Measurements from ENCODE around the gene PTCRA. TPM values are rescaled to one million over a fixed set of nuclear protein-coding genes. Genes with fewer than 3 reads are reported as not detected.

Gene PTCRA, protein sequence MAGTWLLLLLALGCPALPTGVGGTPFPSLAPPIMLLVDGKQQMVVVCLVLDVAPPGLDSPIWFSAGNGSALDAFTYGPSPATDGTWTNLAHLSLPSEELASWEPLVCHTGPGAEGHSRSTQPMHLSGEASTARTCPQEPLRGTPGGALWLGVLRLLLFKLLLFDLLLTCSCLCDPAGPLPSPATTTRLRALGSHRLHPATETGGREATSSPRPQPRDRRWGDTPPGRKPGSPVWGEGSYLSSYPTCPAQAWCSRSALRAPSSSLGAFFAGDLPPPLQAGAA
- total RNA-seq (ENCODE audit: low replicate concordance), result not detected in 2 replicates

GRCh38 chr6:42915732-42916131, at the start of gene PTCRA:
Gene PTCRA, plus strand, starts transcription at chr6:42916053. Its CDS starts 17 bp downstream, at chr6:42916070.
- no peak for TF ChIP-seq EZH2 (IDR thresholded peaks at IDR 0.05)
- TF ChIP-seq, protein P1, sequence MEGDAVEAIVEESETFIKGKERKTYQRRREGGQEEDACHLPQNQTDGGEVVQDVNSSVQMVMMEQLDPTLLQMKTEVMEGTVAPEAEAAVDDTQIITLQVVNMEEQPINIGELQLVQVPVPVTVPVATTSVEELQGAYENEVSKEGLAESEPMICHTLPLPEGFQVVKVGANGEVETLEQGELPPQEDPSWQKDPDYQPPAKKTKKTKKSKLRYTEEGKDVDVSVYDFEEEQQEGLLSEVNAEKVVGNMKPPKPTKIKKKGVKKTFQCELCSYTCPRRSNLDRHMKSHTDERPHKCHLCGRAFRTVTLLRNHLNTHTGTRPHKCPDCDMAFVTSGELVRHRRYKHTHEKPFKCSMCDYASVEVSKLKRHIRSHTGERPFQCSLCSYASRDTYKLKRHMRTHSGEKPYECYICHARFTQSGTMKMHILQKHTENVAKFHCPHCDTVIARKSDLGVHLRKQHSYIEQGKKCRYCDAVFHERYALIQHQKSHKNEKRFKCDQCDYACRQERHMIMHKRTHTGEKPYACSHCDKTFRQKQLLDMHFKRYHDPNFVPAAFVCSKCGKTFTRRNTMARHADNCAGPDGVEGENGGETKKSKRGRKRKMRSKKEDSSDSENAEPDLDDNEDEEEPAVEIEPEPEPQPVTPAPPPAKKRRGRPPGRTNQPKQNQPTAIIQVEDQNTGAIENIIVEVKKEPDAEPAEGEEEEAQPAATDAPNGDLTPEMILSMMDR (IDR thresholded peaks at IDR 0.05), result no peak
- TF ChIP-seq EZH2phosphoT487 (IDR thresholded peaks at IDR 0.05), result no peak

GRCh38 chr6:42870145-42870936, 45.5 kb upstream of the PTCRA start:
- Histone ChIP-seq H3K36me3 (no peaks in the 10 kb centered on the region), H3F3A (ENCODE audit: low read depth) (no peaks in the 10 kb centered on the region), H3K27ac (no peak overlapping the region), H3K4me3 (no peak overlapping the region), H3K27me3 (no peaks in the 10 kb centered on the region), H2AFZ (replicated peaks) (no peak overlapping the region), H3K9ac (no peak overlapping the region), H3K4me2 (no peak overlapping the region), H3K4me1 (no peaks in the 10 kb centered on the region), H3K9me3 (ENCODE audit: low read depth) (no peaks in the 10 kb centered on the region), H3K79me2 (ENCODE audit: low read depth) (no peaks in the 10 kb centered on the region), H4K20me1 (ENCODE audit: low read depth) (no peaks in the 10 kb centered on the region)
- H3K4me3 Mint-ChIP-seq, result no peak overlapping the region
- H3K9me3 Mint-ChIP-seq, result no peaks in the 10 kb centered on the region
- no peak overlapping the region for H3K27ac Mint-ChIP-seq
- TF ChIP-seq EZH2phosphoT487 (IDR thresholded peaks at IDR 0.05) (no peak), EZH2 (IDR thresholded peaks at IDR 0.05) (no peak)
- TF ChIP-seq, protein P1 (IDR thresholded peaks at IDR 0.05), result no peak
- H3K36me3 Mint-ChIP-seq, result no peaks in the 10 kb centered on the region
- no peaks in the 10 kb centered on the region for H3K4me1 Mint-ChIP-seq
- no peak for DNase-seq (ENCODE audit: low spot score)
- peaks cover 4% of the 10 kb centered on the region for H3K27me3 Mint-ChIP-seq (ENCODE audit: insufficient read depth, low read depth)

More at GRCh38 chr6:42915732-42916131, at the start of gene PTCRA:
- Mint-ChIP-seq H3K4me3 (no peak within 1 kb of the TSS), H3K27ac (no peak within 1 kb of the TSS), H3K4me1 (peaks cover 4% of the 10 kb centered on the region), H3K27me3 (ENCODE audit: insufficient read depth, low read depth) (peaks cover 5% of the 10 kb centered on the region), H3K36me3 (no peaks in the 10 kb centered on the region), H3K9me3 (no peaks in the 10 kb centered on the region)
- no peak within 1 kb of the TSS for H3K27ac ChIP-seq
- peaks cover 23% of the 10 kb centered on the region for H3F3A ChIP-seq (ENCODE audit: low read depth)
- no peaks in the 10 kb centered on the region for H3K36me3 ChIP-seq
- H3K4me3 ChIP-seq, result no peak within 1 kb of the TSS
- no peaks in the 10 kb centered on the region for H3K9me3 ChIP-seq (ENCODE audit: low read depth)
- no peaks in the 10 kb centered on the region for H3K4me1 ChIP-seq
- H3K79me2 ChIP-seq (ENCODE audit: low read depth), result no peaks in the 10 kb centered on the region
- H3K27me3 ChIP-seq, result no peaks in the 10 kb centered on the region
- no peaks in the 10 kb centered on the region for H4K20me1 ChIP-seq (ENCODE audit: low read depth)
- no peak within 1 kb of the TSS for H2AFZ ChIP-seq (replicated peaks)
- no peak within 1 kb of the TSS for H3K4me2 ChIP-seq
- DNase-seq (ENCODE audit: low spot score), result no peak
- no peak within 1 kb of the TSS for H3K9ac ChIP-seq

GRCh38 chr6:42871711-42872110, 44.1 kb upstream of the PTCRA start:
- no peak overlapping the region for H3K9ac ChIP-seq
- H3K4me2 ChIP-seq, result no peak overlapping the region
- Mint-ChIP-seq H3K27ac (no peak overlapping the region), H3K4me1 (no peaks in the 10 kb centered on the region), H3K9me3 (no peaks in the 10 kb centered on the region), H3K36me3 (no peaks in the 10 kb centered on the region), H3K4me3 (no peak overlapping the region), H3K27me3 (ENCODE audit: insufficient read depth, low read depth) (peaks cover 4% of the 10 kb centered on the region)
- no peaks in the 10 kb centered on the region for H3K4me1 ChIP-seq
- H3K79me2 ChIP-seq (ENCODE audit: low read depth), result no peaks in the 10 kb centered on the region
- H3K36me3 ChIP-seq, result no peaks in the 10 kb centered on the region
- H4K20me1 ChIP-seq (ENCODE audit: low read depth), result no peaks in the 10 kb centered on the region
- H3K9me3 ChIP-seq (ENCODE audit: low read depth), result no peaks in the 10 kb centered on the region
- no peaks in the 10 kb centered on the region for H3F3A ChIP-seq (ENCODE audit: low read depth)
- no peak overlapping the region for H3K4me3 ChIP-seq
- H2AFZ ChIP-seq (replicated peaks), result no peak overlapping the region
- H3K27ac ChIP-seq, result no peak overlapping the region
- TF ChIP-seq EZH2phosphoT487 (IDR thresholded peaks at IDR 0.05) (no peak), EZH2 (IDR thresholded peaks at IDR 0.05) (no peak)
- TF ChIP-seq, protein P1 (IDR thresholded peaks at IDR 0.05), result no peak
- DNase-seq (ENCODE audit: low spot score), result no peak
- no peaks in the 10 kb centered on the region for H3K27me3 ChIP-seq
